ENCODE measurements around the gene EDNRA.

Gene EDNRA

GRCh38 chr4:147594107-147594506 lies 113.2 kb downstream of the EDNRA start:
- no peak for DNase-seq

All from hematopoietic multipotent progenitor cell treated with erythropoietin and hydrocortisone succinate and interleukin-3 and kit ligand, for 6 days (in vitro differentiated cells).